ENCODE data around the gene JCAD. TPM values are rescaled to one million over a fixed set of nuclear protein-coding genes. Genes with fewer than 3 reads are reported as not detected.
"Not testable (repeated sequence)": the region's sequence is repeated elsewhere in the genome, so short reads cannot be mapped to it uniquely, and the experiment has no call there.

The JCAD gene
- total RNA-seq, 2 donors from 2014 or later, result 40.8 to 52.2 TPM

DNA sequence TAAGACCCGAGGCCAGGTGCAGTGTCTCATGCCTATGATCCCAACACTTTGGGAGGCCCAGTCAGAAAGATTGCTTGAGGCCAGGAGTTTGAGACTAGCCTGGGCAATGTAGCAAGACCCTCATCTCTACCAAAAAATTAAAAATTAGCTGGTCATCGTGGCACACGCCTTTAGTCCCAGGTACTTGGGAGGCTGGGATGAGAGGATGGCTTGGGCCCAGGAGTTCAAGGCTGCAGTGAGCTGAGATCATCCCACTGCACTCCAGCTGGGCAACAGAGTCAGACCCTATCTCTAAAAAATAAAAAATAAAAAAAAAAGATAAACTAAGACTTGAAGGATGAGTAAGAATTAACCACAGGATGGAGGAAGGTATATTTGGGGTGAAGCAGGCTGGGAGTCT is 77.9 kb downstream of the JCAD start:
- no peaks in the 10 kb centered on the region for H3K27me3 ChIP-seq (ENCODE audit: control insufficient read depth, insufficient read depth, low read length, poor library complexity, severe bottlenecking)
- Mint-ChIP-seq H3K27me3 (ENCODE audit: insufficient read depth) (no peaks in the 10 kb centered on the region), H3K9me3 (peaks cover 19% of the 10 kb centered on the region), H3K4me1 (peaks cover 1% of the 10 kb centered on the region), H3K36me3 (ENCODE audit: low read depth) (no peaks in the 10 kb centered on the region), H3K27ac (no peak overlapping the region), H3K4me3 (no peak overlapping the region)
- no peaks in the 10 kb centered on the region for H3K36me3 ChIP-seq (ENCODE audit: control insufficient read depth, insufficient read depth, low read length)
- peaks cover 13% of the 10 kb centered on the region for H3K9me3 ChIP-seq (ENCODE audit: control insufficient read depth, low read length)
- H3K27ac ChIP-seq (ENCODE audit: low read depth, low read length), result no peak overlapping the region
- TF ChIP-seq CTCF (conservative IDR thresholded peaks at IDR 0.05), result no peak
- WGBS, 2 experiments (ENCODE audit: insufficient coverage in 1 of 2, insufficient read length in 1 of 2), result 78 to 93% methylated on average over 1 to 3 of the region's 3 CpGs
- H3K9ac ChIP-seq (ENCODE audit: extremely low read depth, low read length, poor library complexity, severe bottlenecking), result no peak overlapping the region
- no peaks in the 10 kb centered on the region for H3K4me1 ChIP-seq (ENCODE audit: control insufficient read depth, insufficient read depth, low read length)
- H3K4me3 ChIP-seq (ENCODE audit: low read length), result no peak overlapping the region
- DNase-seq, result no peak

- no peaks in the 10 kb centered on the region for H3K36me3 Mint-ChIP-seq (ENCODE audit: low read depth)
- H3K9me3 Mint-ChIP-seq, result peaks cover 19% of the 10 kb centered on the region
- Histone ChIP-seq H3K27ac (ENCODE audit: low read depth, low read length) (no peak overlapping the region), H3K36me3 (ENCODE audit: control insufficient read depth, insufficient read depth, low read length) (no peaks in the 10 kb centered on the region), H3K9ac (ENCODE audit: extremely low read depth, low read length, poor library complexity, severe bottlenecking) (no peak overlapping the region), H3K27me3 (ENCODE audit: control insufficient read depth, insufficient read depth, low read length, poor library complexity, severe bottlenecking) (no peaks in the 10 kb centered on the region), H3K4me1 (ENCODE audit: control insufficient read depth, insufficient read depth, low read length) (no peaks in the 10 kb centered on the region), H3K4me3 (ENCODE audit: low read length) (no peak overlapping the region), H3K9me3 (ENCODE audit: control insufficient read depth, low read length) (peaks cover 13% of the 10 kb centered on the region)
- H3K27me3 Mint-ChIP-seq (ENCODE audit: insufficient read depth), result no peaks in the 10 kb centered on the region
- no peak overlapping the region for H3K4me3 Mint-ChIP-seq
- H3K27ac Mint-ChIP-seq, result no peak overlapping the region
- DNase-seq, result no peak
- H3K4me1 Mint-ChIP-seq, result peaks cover 3% of the 10 kb centered on the region
- no peak for TF ChIP-seq CTCF (conservative IDR thresholded peaks at IDR 0.05)
- 100% methylated on average over 1 of the region's 2 CpGs; no CpG with 5 or more reads in 1 of the 2 experiments for WGBS, 2 experiments (ENCODE audit: insufficient coverage in 1 of 2, insufficient read length in 1 of 2)
These were observed 79.3 kb downstream of the JCAD start for GRCh38 chr10:29980084-29980483.

DNA sequence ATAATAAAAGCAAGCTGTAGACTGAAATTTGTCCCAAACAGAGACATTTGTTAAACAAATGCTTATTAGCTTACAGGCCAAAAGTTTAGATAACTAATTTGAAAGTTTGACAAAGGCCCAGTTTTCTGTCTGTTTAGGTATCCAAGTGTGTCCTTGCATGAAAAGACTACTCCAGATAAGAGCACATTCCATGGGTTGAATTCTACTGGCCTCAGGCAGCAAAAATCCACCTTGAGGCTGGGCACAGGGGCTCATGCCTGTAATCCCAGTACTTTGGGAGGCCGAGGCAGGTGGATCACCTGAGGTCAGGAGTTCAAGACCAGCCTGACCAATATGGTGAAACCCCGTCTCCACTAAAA is 80.0 kb downstream of the JCAD start:
- H3K27me3 ChIP-seq (ENCODE audit: control insufficient read depth, insufficient read depth, low read length, poor library complexity, severe bottlenecking); H3K27me3 Mint-ChIP-seq (ENCODE audit: insufficient read depth); DNase-seq; H3K4me1 Mint-ChIP-seq; H3K27ac ChIP-seq (ENCODE audit: low read depth, low read length); H3K4me3 Mint-ChIP-seq; H3K36me3 Mint-ChIP-seq (ENCODE audit: low read depth); H3K4me1 ChIP-seq (ENCODE audit: control insufficient read depth, insufficient read depth, low read length); H3K9ac ChIP-seq (ENCODE audit: extremely low read depth, low read length, poor library complexity, severe bottlenecking); H3K36me3 ChIP-seq (ENCODE audit: control insufficient read depth, insufficient read depth, low read length); H3K27ac Mint-ChIP-seq; H3K4me3 ChIP-seq (ENCODE audit: low read length): not testable (repeated sequence)
- peaks cover 19% of the 10 kb centered on the region for H3K9me3 Mint-ChIP-seq
- 78 to 95% methylated on average over 1 to 2 of the region's 2 CpGs for WGBS, 2 experiments (ENCODE audit: insufficient coverage in 1 of 2, insufficient read length in 1 of 2)
- H3K9me3 ChIP-seq (ENCODE audit: control insufficient read depth, low read length), result peaks cover 20% of the 10 kb centered on the region

GRCh38 chr10:29977171-29977570 is 82.2 kb downstream of the JCAD start:
- no peak overlapping the region for H3K9ac ChIP-seq (ENCODE audit: extremely low read depth, low read length, poor library complexity, severe bottlenecking)
- 93 to 100% methylated on average over 1 to 2 of the region's 4 CpGs for WGBS, 2 experiments (ENCODE audit: insufficient coverage in 1 of 2, insufficient read length in 1 of 2)
- no peak overlapping the region for H3K27ac ChIP-seq (ENCODE audit: low read depth, low read length)
- no peaks in the 10 kb centered on the region for H3K36me3 Mint-ChIP-seq (ENCODE audit: low read depth)
- H3K27me3 Mint-ChIP-seq (ENCODE audit: insufficient read depth), result no peaks in the 10 kb centered on the region
- no peak for DNase-seq
- no peak for TF ChIP-seq CTCF (conservative IDR thresholded peaks at IDR 0.05)
- H3K9me3 Mint-ChIP-seq, result peaks cover 2% of the 10 kb centered on the region
- no peaks in the 10 kb centered on the region for H3K36me3 ChIP-seq (ENCODE audit: control insufficient read depth, insufficient read depth, low read length)
- H3K4me1 ChIP-seq (ENCODE audit: control insufficient read depth, insufficient read depth, low read length), result no peaks in the 10 kb centered on the region
- H3K4me3 ChIP-seq (ENCODE audit: low read length), result no peak overlapping the region
- peaks cover 7% of the 10 kb centered on the region for H3K9me3 ChIP-seq (ENCODE audit: control insufficient read depth, low read length)
- H3K27ac Mint-ChIP-seq, result no peak overlapping the region
- H3K27me3 ChIP-seq (ENCODE audit: control insufficient read depth, insufficient read depth, low read length, poor library complexity, severe bottlenecking), result no peaks in the 10 kb centered on the region
- no peak overlapping the region for H3K4me3 Mint-ChIP-seq
- H3K4me1 Mint-ChIP-seq, result peaks cover 3% of the 10 kb centered on the region
